ENCODE results near the gene LRRC23. TPM values are rescaled to one million over a fixed set of nuclear protein-coding genes. Genes with fewer than 3 reads are reported as not detected.

The LRRC23 gene
- total RNA-seq, 2 experiments from 2014 or later: 4.6 to 5.3 TPM

DNA sequence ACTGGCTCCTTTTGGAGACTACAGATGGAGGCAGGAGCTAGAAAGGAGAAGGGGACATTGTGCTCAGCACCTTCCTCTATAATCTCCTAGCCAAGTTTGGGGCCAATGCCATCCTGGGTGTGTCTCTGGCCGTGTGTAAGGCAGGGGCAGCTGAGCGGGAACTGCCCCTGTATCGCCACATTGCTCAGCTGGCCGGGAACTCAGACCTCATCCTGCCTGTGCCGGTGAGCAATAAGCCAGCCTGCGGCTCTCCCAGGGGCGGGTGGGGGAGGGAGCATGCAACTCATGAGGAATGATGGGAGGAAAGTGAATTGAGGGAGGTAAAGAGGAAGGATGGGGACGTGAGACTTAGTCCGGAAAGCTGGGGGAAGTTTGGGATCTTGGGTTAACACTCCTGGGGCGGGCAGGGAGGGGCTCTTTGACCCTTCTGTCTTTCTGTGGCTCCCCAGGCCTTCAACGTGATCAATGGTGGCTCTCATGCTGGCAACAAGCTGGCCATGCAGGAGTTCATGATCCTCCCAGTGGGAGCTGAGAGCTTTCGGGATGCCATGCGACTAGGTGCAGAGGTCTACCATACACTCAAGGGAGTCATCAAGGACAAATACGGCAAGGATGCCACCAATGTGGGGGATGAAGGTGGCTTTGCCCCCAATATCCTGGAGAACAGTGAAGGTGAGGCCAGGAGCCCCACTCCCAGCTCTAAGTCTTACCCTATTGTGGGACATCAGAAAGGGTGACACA lies 13.0 kb downstream of the LRRC23 start:
- peaks cover 58% of the 10 kb centered on the region for H3K36me3 Mint-ChIP-seq (ENCODE audit: low read depth)
- H3K27me3 Mint-ChIP-seq: no peaks in the 10 kb centered on the region
- H3K9me3 Mint-ChIP-seq: no peaks in the 10 kb centered on the region
- intact Hi-C loops (cut with micrococcal nuclease): no loop called here
- no peak overlapping the region for H3K4me3 Mint-ChIP-seq
- peaks cover 48% of the 10 kb centered on the region for H3K4me1 Mint-ChIP-seq (ENCODE audit: low read depth)
- POLR2A ChIA-PET: interaction anchor here (0.9 to 8.2 kb wide), 7 partner anchors 9 to 26 kb away, joined by 3 to 62 read pairs (median 5); partner anchors contain the start of genes C12orf57 and RNU7-1
- no peak overlapping the region for H3K27ac Mint-ChIP-seq
- TF ChIP-seq, protein P1, sequence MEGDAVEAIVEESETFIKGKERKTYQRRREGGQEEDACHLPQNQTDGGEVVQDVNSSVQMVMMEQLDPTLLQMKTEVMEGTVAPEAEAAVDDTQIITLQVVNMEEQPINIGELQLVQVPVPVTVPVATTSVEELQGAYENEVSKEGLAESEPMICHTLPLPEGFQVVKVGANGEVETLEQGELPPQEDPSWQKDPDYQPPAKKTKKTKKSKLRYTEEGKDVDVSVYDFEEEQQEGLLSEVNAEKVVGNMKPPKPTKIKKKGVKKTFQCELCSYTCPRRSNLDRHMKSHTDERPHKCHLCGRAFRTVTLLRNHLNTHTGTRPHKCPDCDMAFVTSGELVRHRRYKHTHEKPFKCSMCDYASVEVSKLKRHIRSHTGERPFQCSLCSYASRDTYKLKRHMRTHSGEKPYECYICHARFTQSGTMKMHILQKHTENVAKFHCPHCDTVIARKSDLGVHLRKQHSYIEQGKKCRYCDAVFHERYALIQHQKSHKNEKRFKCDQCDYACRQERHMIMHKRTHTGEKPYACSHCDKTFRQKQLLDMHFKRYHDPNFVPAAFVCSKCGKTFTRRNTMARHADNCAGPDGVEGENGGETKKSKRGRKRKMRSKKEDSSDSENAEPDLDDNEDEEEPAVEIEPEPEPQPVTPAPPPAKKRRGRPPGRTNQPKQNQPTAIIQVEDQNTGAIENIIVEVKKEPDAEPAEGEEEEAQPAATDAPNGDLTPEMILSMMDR (IDR thresholded peaks at IDR 0.05): no peak
- CTCF ChIA-PET: interaction anchor here (0.9 to 1.8 kb wide), 4 partner anchors 9 to 48 kb away, joined by 3 to 9 read pairs (median 4); no protein-coding TSS in a partner anchor
- ATAC-seq: no peak
- DNase-seq: no peak

GRCh38 chr12:6919588-6919987 lies 15.0 kb downstream of the LRRC23 start:
- Mint-ChIP-seq H3K9me3 (no peaks in the 10 kb centered on the region), H3K36me3 (ENCODE audit: low read depth) (peaks cover 67% of the 10 kb centered on the region), H3K27ac (peak overlapping the region; percentile 49), H3K4me3 (no peak overlapping the region), H3K27me3 (no peaks in the 10 kb centered on the region), H3K4me1 (ENCODE audit: low read depth) (peaks cover 47% of the 10 kb centered on the region)
- no peak for DNase-seq
- ATAC-seq: no peak
- CTCF ChIA-PET: interaction anchor here (0.9 to 1.2 kb wide), 2 partner anchors 14 to 41 kb away, joined by 3 read pairs; no protein-coding TSS in a partner anchor
- POLR2A ChIA-PET: interaction anchor here (0.6 to 1.6 kb wide), 7 partner anchors 9 to 48 kb away, joined by 3 to 7 read pairs (median 3); partner anchors contain the start of genes C12orf57, LRRC23 and RNU7-1
- intact Hi-C loops (cut with micrococcal nuclease): no loop called here
- TF ChIP-seq, protein P1 (IDR thresholded peaks at IDR 0.05): no peak

- H3K27me3 Mint-ChIP-seq: no peaks in the 10 kb centered on the region
- ChIA-PET POLR2A (interaction anchor here (0.9 to 36.0 kb wide), 3 partner anchors 17 to 60 kb away, joined by 3 to 1266 read pairs (median 4); partner anchors contain the start of genes C12orf57, PTPN6 and RNU7-1), CTCF (interaction anchor here (0.9 to 1.7 kb wide), 5 partner anchors 9 to 43 kb away, joined by 3 to 6 read pairs (median 3); partner anchors contain the start of gene LRRC23)
- no peak for ATAC-seq
- H3K4me3 Mint-ChIP-seq: no peak overlapping the region
- H3K27ac Mint-ChIP-seq: peak overlapping the region; percentile 20
- H3K36me3 Mint-ChIP-seq (ENCODE audit: low read depth): peaks cover 48% of the 10 kb centered on the region
- TF ChIP-seq, protein P1 (IDR thresholded peaks at IDR 0.05): no peak
- DNase-seq: no peak
- H3K9me3 Mint-ChIP-seq: no peaks in the 10 kb centered on the region
- intact Hi-C loops (cut with micrococcal nuclease): no loop called here
- peaks cover 46% of the 10 kb centered on the region for H3K4me1 Mint-ChIP-seq (ENCODE audit: low read depth)
Measured at GRCh38 chr12:6921539-6921938, 16.9 kb downstream of the LRRC23 start.

DNA sequence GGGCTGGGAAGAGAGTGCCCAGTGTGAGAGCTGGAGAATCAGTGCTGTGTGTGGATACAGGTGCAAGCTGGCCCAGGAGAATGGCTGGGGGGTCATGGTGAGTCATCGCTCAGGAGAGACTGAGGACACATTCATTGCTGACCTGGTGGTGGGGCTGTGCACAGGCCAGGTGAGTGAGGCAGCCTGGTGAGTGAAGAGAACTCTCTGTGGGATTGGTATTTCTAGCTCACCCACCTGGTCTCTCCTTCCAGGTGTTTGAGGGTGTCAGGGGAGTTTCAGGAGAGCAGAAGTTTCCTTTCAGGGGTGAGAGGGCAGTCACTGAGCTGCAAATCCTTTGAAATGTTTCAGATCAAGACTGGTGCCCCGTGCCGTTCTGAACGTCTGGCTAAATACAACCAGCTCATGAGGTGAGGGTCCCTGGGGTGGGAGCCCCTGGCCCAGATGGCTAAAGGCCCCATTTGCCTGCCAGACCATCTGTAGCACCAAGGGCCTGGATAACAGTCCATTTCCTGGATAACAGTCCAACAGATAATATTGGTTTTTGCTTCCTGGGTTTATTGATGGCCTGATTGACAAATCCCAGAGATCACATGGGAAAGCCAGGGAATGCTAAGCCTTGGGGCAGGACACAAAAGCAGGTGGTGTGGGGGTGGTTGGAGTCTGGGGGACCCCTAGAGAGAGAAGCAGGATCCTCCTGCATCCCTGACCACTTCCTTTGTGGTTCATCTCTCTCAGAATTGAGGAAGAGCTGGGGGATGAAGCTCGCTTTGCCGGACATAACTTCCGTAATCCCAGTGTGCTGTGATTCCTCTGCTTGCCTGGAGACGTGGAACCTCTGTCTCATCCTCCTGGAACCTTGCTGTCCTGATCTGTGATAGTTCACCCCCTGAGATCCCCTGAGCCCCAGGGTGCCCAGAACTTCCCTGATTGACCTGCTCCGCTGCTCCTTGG lies 17.6 kb downstream of the LRRC23 start:
- intact Hi-C loops (cut with micrococcal nuclease): no loop called here
- Mint-ChIP-seq H3K4me1 (ENCODE audit: low read depth) (peaks cover 46% of the 10 kb centered on the region), H3K4me3 (no peak overlapping the region), H3K36me3 (ENCODE audit: low read depth) (peaks cover 40% of the 10 kb centered on the region), H3K27ac (no peak overlapping the region), H3K27me3 (no peaks in the 10 kb centered on the region), H3K9me3 (no peaks in the 10 kb centered on the region)
- ATAC-seq: no peak
- CTCF ChIA-PET: interaction anchor here (0.9 to 1.7 kb wide), 4 partner anchors 8 to 42 kb away, joined by 3 to 6 read pairs (median 3); partner anchors contain the start of gene LRRC23
- POLR2A ChIA-PET: interaction anchor here (0.9 to 36.0 kb wide), 3 partner anchors 16 to 61 kb away, joined by 3 to 1266 read pairs (median 4); partner anchors contain the start of genes C12orf57, PTPN6 and RNU7-1
- DNase-seq: no peak
- TF ChIP-seq, protein P1 (IDR thresholded peaks at IDR 0.05): no peak

All from activated CD8-positive, alpha-beta T cell treated with anti-CD3 and anti-CD28 coated beads for 36 hours (primary cell).